ENCODE data around the gene NPLOC4.

- TF ChIP-seq POLR2A (IDR thresholded peaks at IDR 0.05; ENCODE audit: low read depth, low read length): no peak; the same call in 1 of the 2 replicates
- no peak for TF ChIP-seq TAF1 (IDR thresholded peaks at IDR 0.05; ENCODE audit: borderline replicate concordance, low read depth, low read length)
- no peak for TF ChIP-seq POLR2AphosphoS5 (IDR thresholded peaks at IDR 0.05; ENCODE audit: low read depth, low read length)
Measured at GRCh38 chr17:81520021-81520901, 116.7 kb downstream of the NPLOC4 start.
